ENCODE measurements around the gene SLC12A8.
A peak's percentile ranks its signal among the peaks of the same experiment; 100 is the strongest.

SLC12A8 gene

DNA sequence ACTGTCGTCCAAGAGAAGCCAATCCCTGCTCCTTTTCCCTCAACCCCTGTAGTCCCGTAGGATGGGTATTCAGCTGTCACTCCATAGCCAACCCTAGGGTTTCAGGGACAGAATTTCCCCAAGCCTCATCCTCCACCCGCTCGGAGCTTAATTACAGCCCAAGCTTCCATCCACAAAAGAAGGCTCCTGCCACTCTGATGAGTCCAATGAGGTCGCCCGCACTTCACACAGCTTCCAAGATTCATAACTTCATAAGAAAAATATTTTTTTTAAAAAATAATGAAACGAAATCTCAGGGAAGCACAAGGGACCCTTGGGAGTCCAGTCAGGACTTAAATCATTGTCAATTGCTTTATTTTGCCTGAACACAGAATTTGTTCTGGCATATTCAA is 75.6 kb downstream of the SLC12A8 start:
- no peak for DNase-seq

DNA sequence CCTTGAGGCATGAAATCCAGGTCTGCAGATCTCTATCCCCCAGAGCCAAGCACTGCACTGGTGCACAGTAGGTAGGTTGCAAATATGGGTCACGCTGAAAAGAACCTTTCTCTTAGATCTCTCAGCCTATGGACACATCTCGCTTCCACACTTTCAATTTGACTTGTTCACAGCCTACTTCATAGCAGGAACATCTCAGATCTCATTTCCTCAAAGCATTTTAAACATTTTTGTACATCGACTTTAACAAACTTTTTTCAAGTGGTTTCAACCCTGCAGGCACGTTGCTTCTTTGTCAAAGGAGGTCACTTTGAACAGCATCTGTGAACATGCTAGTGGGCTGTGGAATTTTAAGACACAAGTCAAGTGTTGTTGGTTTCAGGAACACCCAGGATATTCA is 76.0 kb downstream of the SLC12A8 start:
- DNase-seq = no peak

DNA sequence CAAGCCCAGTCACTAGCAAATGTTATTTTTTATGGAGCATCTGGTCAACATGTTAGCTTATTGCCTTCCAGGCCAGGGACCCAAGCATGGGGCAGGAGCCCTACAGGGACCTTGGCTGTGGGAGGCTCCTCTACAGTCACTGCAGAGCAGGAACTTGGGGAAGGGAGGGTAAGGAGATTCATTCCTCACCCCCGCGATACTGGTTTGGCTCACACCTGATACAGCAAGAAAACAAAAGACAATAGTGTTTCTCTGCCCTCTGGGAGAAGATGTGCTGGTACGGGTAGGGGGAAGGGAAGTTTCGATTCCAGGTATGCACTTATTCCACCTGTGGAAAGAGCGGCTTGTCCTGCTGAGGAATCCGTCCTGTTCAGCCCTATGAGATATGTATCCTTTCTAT is 77.6 kb downstream of the SLC12A8 start:
- no peak for DNase-seq

DNA sequence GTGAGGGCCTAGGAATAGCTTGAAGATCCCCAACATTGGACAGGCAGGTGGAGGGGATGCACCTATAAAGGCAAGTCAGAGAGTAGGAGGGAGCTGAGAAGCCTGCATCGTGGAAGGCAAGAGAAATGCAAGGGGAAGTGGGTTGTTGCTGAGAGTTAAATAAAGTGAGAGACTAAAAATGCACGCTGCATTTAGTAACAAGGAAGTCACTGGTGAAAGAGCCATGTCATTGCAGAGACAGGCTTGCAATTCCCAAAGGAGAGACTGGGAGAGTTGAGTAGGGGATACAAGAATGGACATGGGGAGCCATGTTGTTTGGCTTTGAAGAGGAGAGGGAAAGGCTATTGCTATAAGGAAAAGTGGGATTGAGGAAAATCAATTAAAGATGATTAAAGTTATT is 79.7 kb downstream of the SLC12A8 start:
- peak; percentile 47 for DNase-seq

DNA sequence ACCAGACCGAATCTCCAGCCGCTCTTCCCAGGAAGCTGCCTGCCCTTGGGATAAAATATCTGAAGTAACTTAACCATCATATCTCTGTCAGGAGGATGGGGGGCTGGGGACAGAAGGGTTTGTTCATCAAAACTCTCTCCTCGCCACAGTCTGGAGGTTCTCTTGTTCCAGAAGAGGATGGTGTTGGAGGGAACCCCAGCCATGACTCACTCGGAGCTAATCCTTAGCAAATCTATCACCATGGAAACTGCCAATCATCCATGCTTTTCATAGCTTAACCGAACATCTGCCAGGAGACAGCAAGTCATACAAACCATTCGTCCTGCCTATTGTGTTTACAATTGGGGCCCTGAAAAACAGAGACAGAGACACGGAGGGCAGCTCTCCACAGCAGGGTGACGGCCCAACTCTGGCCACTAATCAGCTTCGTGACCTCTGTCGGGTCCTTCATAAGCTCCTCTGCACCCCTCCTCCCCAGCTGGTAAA is 83.0 kb downstream of the SLC12A8 start:
- DNase-seq = no peak

DNA sequence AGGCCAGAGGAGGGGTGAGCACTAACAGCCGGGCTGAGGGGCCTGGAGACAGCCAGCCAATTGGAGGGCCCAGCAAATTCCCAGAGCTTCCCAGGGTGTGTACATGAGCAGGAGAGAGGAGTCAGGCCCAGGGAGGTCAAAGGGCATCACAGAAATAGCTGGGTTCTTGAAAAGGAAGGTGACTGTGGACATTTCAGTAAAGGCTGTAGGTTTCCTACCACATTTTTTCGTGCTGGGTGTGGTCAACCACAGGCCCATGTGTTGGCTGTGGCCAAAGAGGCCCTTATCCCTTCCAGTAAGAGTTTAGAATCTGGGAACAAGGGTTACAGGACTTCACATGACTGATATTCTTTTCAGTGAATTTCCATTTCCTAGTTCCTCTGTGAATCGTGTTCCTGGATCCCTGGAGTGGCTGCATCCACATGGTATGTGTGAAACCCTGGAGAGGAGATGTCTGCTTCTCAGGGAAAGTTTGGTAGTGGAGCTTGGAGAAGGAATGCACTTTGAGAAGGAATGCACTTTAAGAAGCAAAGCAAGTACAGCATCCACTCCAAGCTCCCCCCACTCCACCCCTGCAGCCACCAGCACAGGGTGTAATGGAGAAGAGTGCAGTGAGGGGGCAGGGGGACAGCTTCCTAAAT is 83.6 kb downstream of the SLC12A8 start:
- DNase-seq = peak; percentile 73

DNA sequence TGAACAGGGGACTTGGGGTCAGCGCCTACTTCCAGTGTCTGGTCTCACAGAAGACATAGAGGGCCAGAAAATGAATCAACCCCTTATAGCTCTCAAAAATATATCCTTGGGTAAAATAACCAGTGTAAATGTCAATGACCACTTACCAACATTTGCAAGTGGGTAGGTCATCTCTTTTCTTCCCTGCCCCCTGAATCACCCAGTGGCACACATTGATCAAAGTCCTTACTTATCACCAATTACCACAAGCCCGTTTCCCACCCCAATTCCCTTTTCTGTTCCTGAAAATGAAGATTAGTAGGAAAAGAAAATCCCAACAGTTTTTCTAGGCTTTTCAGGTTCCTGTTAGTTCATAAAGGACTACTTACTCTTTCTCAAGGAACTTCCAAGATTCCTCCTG is 86.2 kb downstream of the SLC12A8 start:
- no peak for DNase-seq

DNA sequence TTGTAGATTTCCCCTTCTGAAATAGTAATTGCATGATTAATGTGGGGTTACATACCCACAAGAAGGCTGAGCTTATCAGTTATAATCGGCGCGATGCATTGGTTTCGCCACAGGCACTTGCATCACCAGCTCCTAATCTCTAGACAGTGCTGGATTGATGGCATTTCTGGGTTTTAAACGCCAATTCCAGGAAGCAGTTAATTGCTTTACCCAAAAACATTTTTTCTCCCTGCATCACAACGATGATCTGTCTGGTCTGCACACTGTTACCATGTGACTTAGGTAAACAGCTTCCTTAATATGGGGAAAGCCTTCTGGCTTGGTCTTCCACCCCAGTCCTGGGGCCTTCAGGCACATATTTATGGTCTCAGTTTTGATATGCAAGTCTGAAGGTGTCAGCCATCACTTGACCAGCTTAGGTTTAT is 86.7 kb downstream of the SLC12A8 start:
- DNase-seq = no peak

DNA sequence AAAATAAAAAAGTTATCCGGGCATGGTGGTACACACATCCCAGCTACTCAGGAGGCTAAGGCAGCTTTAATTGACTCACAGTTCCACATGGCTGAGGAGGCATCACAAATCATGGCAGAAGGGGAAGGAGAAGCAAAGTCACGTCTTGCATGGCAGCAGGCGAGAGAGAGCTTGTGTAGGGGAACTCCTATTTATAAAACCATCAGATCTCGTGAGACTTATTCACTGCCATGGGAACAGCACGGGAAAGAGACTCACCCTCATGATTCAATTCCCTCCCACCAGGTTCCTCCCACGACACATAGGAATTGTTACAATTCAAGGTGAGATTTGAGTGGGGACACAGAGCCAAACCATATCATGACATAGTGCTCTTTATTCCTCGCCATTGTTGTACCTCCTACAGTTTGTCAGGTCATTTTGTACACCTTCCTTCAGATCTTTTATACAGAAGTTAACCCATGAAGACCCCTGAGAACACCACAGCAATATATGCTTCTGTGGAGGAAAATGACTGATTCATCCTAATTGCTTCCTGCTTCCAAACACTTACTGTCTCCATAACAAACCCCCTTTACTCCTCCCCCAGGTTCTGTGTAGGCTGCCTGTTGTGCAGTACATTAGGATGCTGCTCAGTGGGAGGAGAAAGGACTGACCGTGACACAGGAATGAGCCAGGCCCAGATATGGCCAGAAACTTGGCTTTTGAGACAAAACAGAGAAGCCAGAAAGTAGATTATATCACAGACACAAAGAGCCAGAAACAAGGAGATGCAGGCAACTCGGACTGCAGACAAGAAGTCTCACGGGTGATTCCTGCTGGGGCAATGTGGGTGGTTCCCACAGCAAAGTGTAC is 88.9 kb downstream of the SLC12A8 start:
- peak; percentile 66 for DNase-seq

DNA sequence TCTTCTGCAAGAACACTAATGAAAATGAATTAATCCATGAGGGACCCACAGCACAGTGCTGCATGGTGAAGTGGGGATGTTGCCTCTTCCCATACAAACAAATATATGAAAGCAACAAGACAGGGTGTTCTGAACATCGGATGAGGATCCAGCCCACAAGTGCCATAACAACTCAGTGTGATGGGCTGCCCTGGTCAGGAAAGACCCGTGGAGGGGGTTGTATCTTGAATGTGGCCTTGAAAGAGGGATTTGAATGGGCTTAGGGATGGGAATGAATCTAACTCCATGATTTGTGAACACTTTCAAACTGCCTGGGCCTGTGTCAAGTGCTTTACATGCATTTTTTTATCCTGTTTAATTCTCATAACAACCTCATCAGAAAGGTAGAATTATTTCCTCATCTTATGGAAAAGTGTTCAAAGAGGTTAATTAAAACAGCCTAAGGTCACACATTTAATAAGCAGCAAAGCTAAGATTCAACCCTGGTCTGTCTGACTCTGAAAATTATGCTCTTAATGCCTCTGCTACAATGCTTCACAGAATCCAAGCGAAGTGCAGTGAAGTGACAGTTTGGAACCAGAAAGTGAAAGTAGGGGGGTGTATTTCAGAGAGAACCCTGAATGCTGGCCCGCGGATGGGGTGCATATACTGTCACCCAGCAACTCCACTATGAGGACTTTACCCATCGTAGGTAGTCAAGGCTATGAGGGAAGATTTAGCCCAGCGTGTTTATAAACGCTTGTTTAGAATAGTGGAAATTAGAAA is 91.1 kb downstream of the SLC12A8 start:
- DNase-seq = peak; percentile 41

DNA sequence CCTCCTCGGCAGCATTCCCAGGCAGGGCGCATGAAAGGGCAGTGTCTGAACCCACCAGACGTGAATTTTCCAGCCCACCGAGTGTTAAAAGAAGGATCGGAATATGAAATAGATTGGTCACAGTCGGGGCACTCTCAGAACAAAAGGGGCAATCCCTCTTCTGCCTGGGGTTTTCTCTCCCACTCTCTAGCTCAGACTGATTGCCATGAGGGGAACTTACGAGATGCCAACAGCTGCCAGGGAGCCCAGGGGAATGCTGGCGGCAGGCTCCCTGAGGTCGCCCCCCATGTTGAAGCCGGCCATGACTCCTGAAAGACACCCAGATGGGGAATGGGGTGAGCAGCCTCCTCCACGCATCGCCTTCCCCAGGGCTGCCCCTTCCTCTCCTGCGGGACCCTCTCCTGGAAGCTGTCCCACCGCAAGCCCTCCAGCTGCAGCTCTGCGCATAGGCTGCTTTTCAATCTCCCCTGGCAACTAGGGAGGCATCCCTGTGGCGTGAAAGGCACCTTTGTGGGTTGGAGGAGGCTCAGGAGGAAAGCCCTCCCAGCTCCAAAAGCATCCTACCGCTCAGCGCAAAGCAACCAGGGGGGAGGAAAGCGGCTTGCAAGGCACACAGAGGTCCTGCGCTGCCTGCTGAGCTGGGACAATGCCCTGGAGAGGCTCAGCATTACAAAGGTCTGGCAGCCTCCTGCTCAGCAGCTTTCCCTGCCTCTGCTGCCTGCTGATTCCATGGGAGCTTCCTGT is 92.0 kb downstream of the SLC12A8 start:
- no peak for DNase-seq

DNA sequence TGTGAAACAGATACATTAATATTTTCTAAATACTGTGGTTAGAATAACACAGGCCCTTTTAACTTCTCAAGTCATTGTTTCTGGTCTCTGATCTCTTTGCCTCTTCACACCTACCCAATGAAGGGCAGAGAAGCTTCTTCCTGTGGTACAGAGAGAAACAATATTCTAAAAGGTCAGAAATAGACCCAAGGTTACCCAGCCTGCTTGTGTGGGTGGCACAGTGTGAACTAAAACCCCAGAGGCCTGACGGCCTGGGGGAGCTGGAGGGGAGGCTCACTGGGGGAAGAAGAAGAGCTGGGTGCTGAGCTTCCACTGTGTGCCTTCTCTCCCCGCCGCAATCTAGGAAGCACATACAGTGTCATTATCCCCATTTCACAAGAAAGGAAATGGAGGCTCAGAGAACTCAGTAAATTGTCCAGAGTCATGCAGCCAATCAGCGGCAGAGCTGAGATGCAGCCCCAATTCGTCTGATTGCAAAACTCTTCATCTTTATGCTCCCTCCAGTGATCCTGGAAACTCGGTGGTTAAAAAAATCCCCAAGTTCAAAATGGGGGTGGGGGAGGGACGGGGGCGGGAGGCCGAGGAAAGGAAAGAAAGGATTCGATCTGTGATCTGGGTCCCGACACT is 92.7 kb downstream of the SLC12A8 start:
- DNase-seq = peak; percentile 33

DNA sequence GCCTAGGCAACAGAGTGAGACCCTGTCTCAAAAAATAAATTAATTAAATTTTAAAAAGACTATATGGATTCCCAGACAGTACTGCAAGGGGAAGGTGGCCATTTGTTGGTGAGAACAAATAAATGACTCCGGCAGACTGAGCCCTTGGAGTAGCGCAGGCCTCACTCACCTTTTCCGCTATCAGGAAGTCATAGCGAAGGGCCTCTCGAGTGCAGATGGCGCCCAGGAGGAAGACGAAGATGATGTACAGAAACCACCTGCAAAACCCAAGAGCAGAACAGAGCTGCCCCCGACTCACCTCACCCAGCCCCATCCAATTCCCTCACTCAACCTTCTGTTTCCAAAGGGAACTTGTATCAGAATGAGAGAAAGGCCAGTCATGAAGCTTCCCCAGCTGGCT is 93.9 kb downstream of the SLC12A8 start:
- no peak for DNase-seq

DNA sequence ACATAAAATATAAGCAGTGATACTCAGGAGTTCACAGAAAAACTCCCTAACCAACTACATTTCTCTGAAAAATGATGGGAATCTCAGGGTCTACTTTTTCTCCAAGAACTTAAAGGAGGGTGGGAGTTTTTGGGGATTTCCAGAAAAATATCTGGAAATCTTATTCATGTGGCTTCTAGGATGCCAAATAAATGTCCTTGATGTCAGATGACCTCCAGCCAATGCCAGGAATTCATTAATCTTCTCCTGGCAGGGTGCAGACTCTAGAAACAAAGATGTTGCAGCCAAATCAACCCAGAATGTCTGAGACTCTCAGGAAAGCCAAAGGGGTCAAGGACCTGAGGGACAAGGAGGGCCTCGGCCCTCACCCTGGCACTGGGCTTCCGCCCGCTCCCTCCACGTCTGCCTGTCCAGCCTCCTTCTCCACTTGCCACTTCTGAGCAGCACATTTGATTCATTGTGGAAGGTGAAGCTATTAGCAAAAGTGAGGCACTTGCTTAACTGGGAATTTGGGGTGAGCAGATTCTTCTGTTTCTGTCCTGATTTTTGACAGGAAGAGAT is 94.8 kb downstream of the SLC12A8 start:
- DNase-seq = no peak

DNA sequence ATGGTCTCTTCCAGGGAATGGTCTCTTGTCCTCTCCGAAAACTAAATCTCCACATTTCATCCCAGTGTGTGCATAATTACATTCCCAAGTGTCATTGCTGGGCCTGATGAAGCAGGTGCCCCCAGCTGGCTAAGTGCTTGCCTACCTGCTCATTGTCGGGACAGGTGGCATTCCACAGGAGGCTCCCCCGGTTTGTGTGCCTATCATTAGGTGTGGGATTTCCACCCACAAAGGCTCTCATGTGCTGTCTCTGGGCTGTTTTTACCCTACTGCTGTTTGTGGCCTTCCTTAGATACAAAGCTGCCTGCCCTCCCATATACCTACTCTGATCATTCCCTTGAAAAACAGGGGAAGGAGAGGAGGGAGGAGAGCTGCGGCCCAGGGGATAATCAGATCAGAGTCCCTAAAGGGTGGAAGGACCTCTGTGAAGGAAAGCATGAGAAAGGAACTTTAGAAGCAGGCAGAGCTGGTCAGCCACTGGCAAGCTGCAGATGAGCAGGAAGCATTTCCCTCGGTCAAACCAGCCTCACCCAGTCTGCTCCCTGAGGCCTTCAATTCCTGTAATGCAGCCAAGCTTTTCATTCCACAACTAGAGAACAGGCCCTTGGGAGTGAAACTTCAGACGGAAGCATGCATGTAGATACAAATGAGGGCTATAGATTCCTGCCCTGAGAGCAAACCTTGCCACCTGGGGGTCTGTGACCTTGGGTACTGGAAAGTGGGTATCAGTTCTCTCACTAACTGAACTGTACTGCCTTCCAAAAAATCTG is 96.1 kb downstream of the SLC12A8 start:
- no peak for DNase-seq

DNA sequence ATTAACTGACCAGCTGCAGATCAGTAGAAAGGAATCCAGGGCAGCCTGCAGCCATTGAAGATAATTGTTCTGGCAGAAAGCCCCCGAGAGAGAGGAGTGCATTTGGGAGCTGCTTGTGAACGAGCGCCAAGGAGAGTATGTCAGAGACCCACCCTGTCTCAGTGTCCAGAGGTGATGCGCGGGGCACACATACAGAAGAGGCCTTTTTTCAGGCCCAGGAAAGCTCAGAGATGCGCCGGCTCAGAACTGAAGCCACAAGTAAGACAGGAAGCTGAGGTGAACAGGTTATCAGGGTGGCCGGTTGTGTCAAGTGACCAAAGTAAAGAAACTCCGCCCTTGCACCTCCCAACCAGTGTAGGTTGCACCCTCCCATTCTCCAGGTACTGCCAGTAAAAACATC is 96.9 kb downstream of the SLC12A8 start:
- no peak for DNase-seq

DNA sequence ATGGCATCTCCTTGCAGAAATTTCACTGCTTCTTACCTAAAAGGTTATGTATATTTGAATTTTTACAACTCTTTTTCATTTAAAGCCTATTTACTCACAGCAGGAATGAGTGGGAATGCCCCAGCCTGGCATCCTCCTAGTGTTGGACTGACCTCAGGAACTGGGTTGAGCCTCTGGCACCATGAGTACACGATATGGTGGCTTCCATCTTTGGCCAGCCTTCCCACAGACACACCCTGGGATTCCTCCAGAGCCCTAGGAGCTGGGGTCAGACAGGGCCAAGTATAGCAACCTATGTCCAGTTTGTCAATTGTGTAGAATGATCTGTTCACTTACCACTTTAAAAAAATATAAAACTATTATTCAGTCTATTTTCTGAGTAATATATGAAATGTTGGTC is 99.6 kb downstream of the SLC12A8 start:
- no peak for DNase-seq

DNA sequence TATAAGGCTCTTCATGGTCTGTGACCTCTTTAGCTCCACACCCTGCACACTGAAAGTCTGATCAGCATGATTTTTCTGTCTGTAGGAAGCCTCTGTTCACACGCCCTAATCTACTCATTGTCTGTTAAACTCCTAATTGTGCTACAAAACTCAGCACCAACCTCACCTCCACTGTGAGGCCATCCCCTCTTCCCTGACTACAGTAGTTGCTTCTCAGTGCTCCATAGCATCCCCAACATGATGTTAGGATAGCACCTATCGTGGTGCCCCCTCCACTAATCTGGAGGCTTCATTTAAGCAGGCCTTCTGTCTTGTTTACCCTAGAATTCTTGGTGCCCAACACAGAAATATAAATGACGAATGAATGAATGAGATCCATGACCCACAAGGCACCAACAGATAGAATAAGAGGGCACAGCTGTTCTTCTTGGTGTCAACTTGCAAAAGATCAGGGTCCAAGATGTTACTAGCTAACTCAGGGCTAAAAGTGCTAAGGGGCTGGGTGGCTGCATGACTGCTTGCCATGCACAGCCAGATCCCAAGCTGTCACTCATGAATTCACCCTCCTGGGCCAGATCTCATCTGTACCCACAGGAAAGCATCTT is 101.6 kb downstream of the SLC12A8 start:
- no peak for DNase-seq

DNA sequence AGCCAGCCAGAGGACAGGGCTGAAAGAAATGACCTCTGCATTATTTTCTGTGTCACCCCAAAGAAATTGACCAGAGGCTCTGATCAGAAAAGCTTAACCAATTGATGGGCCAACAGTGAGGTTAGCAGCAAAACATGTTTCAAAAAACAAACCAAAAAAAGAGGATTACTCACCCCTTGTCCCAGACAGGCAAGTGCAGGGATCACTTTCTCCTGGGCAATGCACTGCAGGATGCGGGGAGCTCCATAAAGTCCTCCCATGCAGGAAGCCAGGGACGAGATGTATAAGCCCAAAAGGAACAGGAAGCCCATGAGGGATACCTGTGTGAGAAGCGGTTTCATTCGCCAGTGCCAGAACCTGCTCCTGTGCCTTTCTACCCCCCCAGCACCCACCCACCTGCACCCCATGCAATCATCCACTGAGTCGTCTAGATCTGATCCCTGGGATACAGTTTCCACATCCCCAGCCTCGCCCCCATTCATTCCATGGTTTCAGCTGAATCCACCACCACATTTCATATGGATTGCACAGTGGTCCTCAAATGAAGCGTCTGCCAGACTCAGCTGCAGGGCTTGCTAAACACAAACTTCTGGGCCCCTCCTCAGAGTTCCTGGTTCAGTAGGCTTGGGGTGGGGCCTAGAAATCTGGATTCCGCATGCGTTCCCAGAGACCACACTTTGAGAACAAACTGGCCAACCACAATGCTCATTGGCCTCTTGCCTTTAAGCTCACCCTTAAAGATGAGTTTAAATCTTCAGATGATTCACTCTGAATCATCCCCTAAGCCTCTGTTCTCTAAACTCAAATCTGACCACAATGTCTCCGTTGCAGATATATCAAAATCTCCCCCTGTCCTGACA is 102.3 kb downstream of the SLC12A8 start:
- peak; percentile 66 for DNase-seq

DNA sequence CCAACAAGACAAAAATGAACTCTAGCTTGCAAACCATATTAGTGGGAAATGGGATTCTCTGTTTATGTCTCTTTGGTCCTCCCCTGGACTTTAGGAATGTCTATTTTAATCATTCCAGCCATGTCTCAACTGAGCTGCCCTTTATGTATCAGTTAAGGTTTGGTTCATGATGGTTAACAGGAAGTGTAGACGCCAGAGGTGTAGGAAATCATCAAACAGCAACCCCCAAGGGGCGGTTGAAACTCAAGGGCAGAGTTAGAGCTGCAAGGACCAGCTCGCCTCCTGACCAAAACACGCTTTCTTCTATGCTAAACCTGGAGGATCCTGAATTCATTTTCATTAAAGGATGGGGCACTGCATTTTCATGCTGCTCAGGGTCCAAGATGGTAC is 103.0 kb downstream of the SLC12A8 start:
- DNase-seq = no peak

Data from suppressor macrophage treated with lipopolysaccharide for 4 hours (primary cell).